Measurements from ENCODE around the gene SLC6A20. TPM values are rescaled to one million over a fixed set of nuclear protein-coding genes. Genes with fewer than 3 reads are reported as not detected.

SLC6A20 gene
- total RNA-seq, 1 experiment from 2014 or later: 0.89 TPM

DNA sequence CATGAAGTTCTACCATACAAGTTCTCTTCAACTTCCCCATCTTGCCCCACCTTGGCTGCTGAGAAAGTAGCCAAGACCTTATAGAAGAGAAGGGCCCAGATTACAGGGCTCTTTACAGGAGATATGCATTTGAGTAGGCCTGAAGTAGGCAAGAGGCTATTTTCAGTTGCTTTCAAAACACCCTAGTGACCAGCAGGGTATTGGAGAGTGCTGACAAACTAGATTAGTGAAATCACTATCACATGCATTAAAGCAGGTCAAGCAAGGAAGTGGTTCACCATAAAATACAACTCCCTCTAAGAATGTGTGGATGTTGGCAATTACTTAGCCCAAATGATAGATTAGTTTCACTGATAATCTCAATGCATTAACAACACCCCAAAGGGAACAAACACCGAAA is 48.3 kb upstream of the SLC6A20 start:
- Histone ChIP-seq H3K4me3 (replicated peaks in 1 of 2; ENCODE audit: low read depth in 1 of 2, low read length in 2 of 2) (no peak overlapping the region), H3K4me1 (ENCODE audit: control insufficient read depth in 1 of 2, insufficient read depth in 2 of 2, low read length in 2 of 2) (peaks cover 3 to 14% of the 10 kb centered on the region in 2 experiments; a peak in 3 of 4 replicates), H3K27ac (ENCODE audit: low read depth, low read length) (no peak overlapping the region), H3K9me2 (ENCODE audit: insufficient read depth) (no peaks in the 10 kb centered on the region), H3K9me3 (ENCODE audit: control insufficient read depth in 1 of 2, insufficient read depth in 1 of 2, low read depth in 1 of 2, low read length in 2 of 2) (no peaks in the 10 kb centered on the region), H3K79me2 (ENCODE audit: insufficient read depth, low read length) (no peaks in the 10 kb centered on the region), H3K4me2 (ENCODE audit: low read length) (no peak overlapping the region), H3K9ac (ENCODE audit: low read length) (no peak overlapping the region), H4K20me1 (ENCODE audit: insufficient read depth) (no peaks in the 10 kb centered on the region), H2AFZ (ENCODE audit: low read depth, low read length, poor library complexity, severe bottlenecking) (no peak overlapping the region), H3K27me3 (ENCODE audit: insufficient read depth, low read length) (peaks cover 13% of the 10 kb centered on the region; the same call in 1 of the 2 replicates), H3K36me3 (ENCODE audit: control insufficient read depth in 1 of 2, insufficient read depth in 2 of 2, low read length in 2 of 2) (no peaks in the 10 kb centered on the region)
- DNase-seq (ENCODE audit: low read depth, low spot score): no peak
- CTCF ChIA-PET: no interaction called here
- RAD21 ChIA-PET (ENCODE audit: low non-redundant PET in 1 of 2, low total read pairs in 2 of 2, uncharacterized antibody in 2 of 2, unreplicated experiment in 2 of 2): no interaction called here
- no peak for TF ChIP-seq SP1 (IDR thresholded peaks at IDR 0.05; ENCODE audit: low read depth)
- TF ChIP-seq, protein P1, sequence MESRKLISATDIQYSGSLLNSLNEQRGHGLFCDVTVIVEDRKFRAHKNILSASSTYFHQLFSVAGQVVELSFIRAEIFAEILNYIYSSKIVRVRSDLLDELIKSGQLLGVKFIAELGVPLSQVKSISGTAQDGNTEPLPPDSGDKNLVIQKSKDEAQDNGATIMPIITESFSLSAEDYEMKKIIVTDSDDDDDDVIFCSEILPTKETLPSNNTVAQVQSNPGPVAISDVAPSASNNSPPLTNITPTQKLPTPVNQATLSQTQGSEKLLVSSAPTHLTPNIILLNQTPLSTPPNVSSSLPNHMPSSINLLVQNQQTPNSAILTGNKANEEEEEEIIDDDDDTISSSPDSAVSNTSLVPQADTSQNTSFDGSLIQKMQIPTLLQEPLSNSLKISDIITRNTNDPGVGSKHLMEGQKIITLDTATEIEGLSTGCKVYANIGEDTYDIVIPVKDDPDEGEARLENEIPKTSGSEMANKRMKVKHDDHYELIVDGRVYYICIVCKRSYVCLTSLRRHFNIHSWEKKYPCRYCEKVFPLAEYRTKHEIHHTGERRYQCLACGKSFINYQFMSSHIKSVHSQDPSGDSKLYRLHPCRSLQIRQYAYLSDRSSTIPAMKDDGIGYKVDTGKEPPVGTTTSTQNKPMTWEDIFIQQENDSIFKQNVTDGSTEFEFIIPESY (IDR thresholded peaks at IDR 0.05; ENCODE audit: extremely low read depth, insufficient replicate concordance, low read length): no peak
- no peak for TF ChIP-seq ZFX (IDR thresholded peaks at IDR 0.05)
- no peak for TF ChIP-seq ELF1 (IDR thresholded peaks at IDR 0.05; ENCODE audit: borderline replicate concordance, low read depth)
- no peak for TF ChIP-seq EZH2 (IDR thresholded peaks at IDR 0.05)
- ATAC-seq: no peak
- no TSS peak for BruUV-seq (replicated peaks)
- POLR2A ChIA-PET: no interaction called here
- intact Hi-C loops (cut with micrococcal nuclease): no loop called here

- BruUV-seq (replicated peaks): no TSS peak
- H3K4me2 ChIP-seq (ENCODE audit: low read length): peak overlapping the region; percentile 85
Measured at GRCh38 chr3:45842851-45843625, 46.7 kb upstream of the SLC6A20 start.

More at GRCh38 chr3:45842851-45843625, 46.7 kb upstream of the SLC6A20 start:
- Histone ChIP-seq H3K9ac (ENCODE audit: low read length) (no peak overlapping the region), H3K9me3 (ENCODE audit: control insufficient read depth in 1 of 2, insufficient read depth in 1 of 2, low read depth in 1 of 2, low read length in 2 of 2) (no peaks in the 10 kb centered on the region), H3K4me3 (replicated peaks in 1 of 2; ENCODE audit: low read depth in 1 of 2, low read length in 2 of 2) (no peak overlapping the region), H2AFZ (ENCODE audit: low read depth, low read length, poor library complexity, severe bottlenecking) (no peak overlapping the region), H3K36me3 (ENCODE audit: control insufficient read depth in 1 of 2, insufficient read depth in 2 of 2, low read length in 2 of 2) (no peaks in the 10 kb centered on the region), H3K27ac (ENCODE audit: low read depth, low read length) (no peak overlapping the region), H3K4me1 (ENCODE audit: control insufficient read depth in 1 of 2, insufficient read depth in 2 of 2, low read length in 2 of 2) (peaks cover 3 to 14% of the 10 kb centered on the region in 2 experiments; a peak in 3 of 4 replicates), H3K27me3 (ENCODE audit: insufficient read depth, low read length) (peaks cover 9% of the 10 kb centered on the region; the same call in 1 of the 2 replicates), H3K79me2 (ENCODE audit: insufficient read depth, low read length) (no peaks in the 10 kb centered on the region), H4K20me1 (ENCODE audit: insufficient read depth) (no peaks in the 10 kb centered on the region), H3K9me2 (ENCODE audit: insufficient read depth) (no peaks in the 10 kb centered on the region)
- RAD21 ChIA-PET (ENCODE audit: low non-redundant PET in 1 of 2, low total read pairs in 2 of 2, uncharacterized antibody in 2 of 2, unreplicated experiment in 2 of 2): no interaction called here
- ATAC-seq (no peak), DNase-seq (ENCODE audit: low read depth, low spot score) (no peak)
- POLR2A ChIA-PET: interaction anchor here (0.9 kb wide), 1 partner anchor 27 kb away, joined by 3 read pairs; no protein-coding TSS in a partner anchor
- TF ChIP-seq CEBPB (IDR thresholded peaks at IDR 0.05; ENCODE audit: low read depth) (no peak), YY1 (IDR thresholded peaks at IDR 0.05; ENCODE audit: extremely low read depth, insufficient replicate concordance, low read depth, low read length) (no peak), JUND (IDR thresholded peaks at IDR 0.05) (no peak), RAD21 (IDR thresholded peaks at IDR 0.05; ENCODE audit: low read depth) (no peak)
- intact Hi-C loops (cut with micrococcal nuclease): no loop called here
- CTCF ChIA-PET: interaction anchor here (0.8 to 1.3 kb wide), 2 partner anchors 10 to 535 kb away, joined by 3 to 4 read pairs; no protein-coding TSS in a partner anchor
